ENCODE measurements around the gene GGCX. TPM values are rescaled to one million over a fixed set of nuclear protein-coding genes. Genes with fewer than 3 reads are reported as not detected.

GGCX gene
- total and polyA plus RNA-seq, 2 experiments from 2014 or later: 64.5 to 66.1 TPM

DNA sequence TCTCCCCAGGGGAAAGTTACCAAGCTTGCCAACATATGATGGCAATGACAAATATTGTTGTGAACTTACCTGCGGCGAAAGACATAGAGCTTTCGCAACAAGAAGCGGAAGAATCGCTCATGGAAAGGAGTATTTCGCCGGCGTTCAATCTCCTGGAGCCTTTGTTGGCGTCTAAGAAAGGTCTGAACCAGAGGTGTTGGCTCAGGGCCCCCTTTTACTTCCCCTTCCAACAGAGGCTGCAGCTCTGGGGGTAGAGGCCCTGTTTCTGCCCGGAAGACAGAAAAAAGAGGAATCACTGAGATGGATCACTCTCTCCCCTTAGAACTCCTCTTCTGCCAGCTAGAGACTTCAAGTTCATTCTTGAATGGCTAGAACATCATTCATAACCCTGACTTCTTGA, 10.8 kb downstream of the GGCX start:
- DNase-seq (ENCODE audit: low spot score): no peak
- no peaks in the 10 kb centered on the region for H3K9me3 ChIP-seq (ENCODE audit: low read depth)
- H3K27ac ChIP-seq: peak overlapping the region; percentile 70
- H4K20me1 ChIP-seq (ENCODE audit: insufficient read depth, poor library complexity, severe bottlenecking): no peaks in the 10 kb centered on the region
- WGBS (ENCODE audit: low lambda C conversion rate, missing lambda C conversion rate): 95% methylated on average over 10 of the region's 10 CpGs
- TF ChIP-seq EZH2phosphoT487 (IDR thresholded peaks at IDR 0.05; ENCODE audit: low read depth, severe bottlenecking, unreplicated experiment) (no peak), EZH2 (IDR thresholded peaks at IDR 0.05; ENCODE audit: borderline replicate concordance) (no peak)
- TF ChIP-seq, protein P1, sequence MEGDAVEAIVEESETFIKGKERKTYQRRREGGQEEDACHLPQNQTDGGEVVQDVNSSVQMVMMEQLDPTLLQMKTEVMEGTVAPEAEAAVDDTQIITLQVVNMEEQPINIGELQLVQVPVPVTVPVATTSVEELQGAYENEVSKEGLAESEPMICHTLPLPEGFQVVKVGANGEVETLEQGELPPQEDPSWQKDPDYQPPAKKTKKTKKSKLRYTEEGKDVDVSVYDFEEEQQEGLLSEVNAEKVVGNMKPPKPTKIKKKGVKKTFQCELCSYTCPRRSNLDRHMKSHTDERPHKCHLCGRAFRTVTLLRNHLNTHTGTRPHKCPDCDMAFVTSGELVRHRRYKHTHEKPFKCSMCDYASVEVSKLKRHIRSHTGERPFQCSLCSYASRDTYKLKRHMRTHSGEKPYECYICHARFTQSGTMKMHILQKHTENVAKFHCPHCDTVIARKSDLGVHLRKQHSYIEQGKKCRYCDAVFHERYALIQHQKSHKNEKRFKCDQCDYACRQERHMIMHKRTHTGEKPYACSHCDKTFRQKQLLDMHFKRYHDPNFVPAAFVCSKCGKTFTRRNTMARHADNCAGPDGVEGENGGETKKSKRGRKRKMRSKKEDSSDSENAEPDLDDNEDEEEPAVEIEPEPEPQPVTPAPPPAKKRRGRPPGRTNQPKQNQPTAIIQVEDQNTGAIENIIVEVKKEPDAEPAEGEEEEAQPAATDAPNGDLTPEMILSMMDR (IDR thresholded peaks at IDR 0.05; ENCODE audit: poor library complexity): no peak
- no peaks in the 10 kb centered on the region for H3K36me3 ChIP-seq (replicated peaks; ENCODE audit: insufficient read depth, low read depth)
- no peak overlapping the region for H3K4me2 ChIP-seq
- no peaks in the 10 kb centered on the region for H3K4me1 ChIP-seq (ENCODE audit: insufficient read depth)
- H2AFZ ChIP-seq: no peak overlapping the region
- H3K4me3 ChIP-seq: no peak overlapping the region
- H3K9me2 ChIP-seq (replicated peaks; ENCODE audit: insufficient read depth): no peaks in the 10 kb centered on the region
- H3K79me2 ChIP-seq: no peaks in the 10 kb centered on the region
- H3K27me3 ChIP-seq: no peaks in the 10 kb centered on the region

DNA sequence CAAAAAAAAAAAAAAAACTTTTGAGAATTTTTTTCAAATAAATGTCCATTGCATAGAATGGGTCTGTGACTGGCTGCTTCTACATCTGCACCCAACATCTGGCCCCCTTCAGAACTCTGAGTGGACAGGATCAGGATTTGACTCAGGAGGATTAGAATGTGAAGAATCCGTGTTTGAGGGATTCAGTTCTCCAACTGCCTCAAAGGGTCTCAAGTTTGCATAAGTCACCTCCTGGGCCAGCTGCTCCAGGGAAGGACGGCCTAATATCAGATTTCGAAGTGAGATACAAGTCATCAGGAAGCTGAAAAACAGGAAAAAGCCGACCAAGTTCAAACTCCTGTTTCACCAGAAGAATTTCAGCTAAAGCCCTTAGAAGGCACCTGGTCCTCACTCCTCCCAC, 11.5 kb downstream of the GGCX start:
- no peak for DNase-seq (ENCODE audit: low spot score)
- H3K27me3 ChIP-seq: no peaks in the 10 kb centered on the region
- H3K36me3 ChIP-seq (replicated peaks; ENCODE audit: insufficient read depth, low read depth): no peaks in the 10 kb centered on the region
- H3K9me2 ChIP-seq (replicated peaks; ENCODE audit: insufficient read depth): no peaks in the 10 kb centered on the region
- no peaks in the 10 kb centered on the region for H3K9me3 ChIP-seq (ENCODE audit: low read depth)
- H3K4me1 ChIP-seq (ENCODE audit: insufficient read depth): no peaks in the 10 kb centered on the region
- peaks cover under 1% of the 10 kb centered on the region for H4K20me1 ChIP-seq (ENCODE audit: insufficient read depth, poor library complexity, severe bottlenecking)
- WGBS (ENCODE audit: low lambda C conversion rate, missing lambda C conversion rate): 48% methylated on average over 4 of the region's 4 CpGs
- no peak overlapping the region for H2AFZ ChIP-seq
- TF ChIP-seq EZH2phosphoT487 (IDR thresholded peaks at IDR 0.05; ENCODE audit: low read depth, severe bottlenecking, unreplicated experiment): no peak
- no peak overlapping the region for H3K4me2 ChIP-seq
- H3K27ac ChIP-seq: peak overlapping the region; percentile 70
- no peaks in the 10 kb centered on the region for H3K79me2 ChIP-seq
- no peak overlapping the region for H3K4me3 ChIP-seq

DNA sequence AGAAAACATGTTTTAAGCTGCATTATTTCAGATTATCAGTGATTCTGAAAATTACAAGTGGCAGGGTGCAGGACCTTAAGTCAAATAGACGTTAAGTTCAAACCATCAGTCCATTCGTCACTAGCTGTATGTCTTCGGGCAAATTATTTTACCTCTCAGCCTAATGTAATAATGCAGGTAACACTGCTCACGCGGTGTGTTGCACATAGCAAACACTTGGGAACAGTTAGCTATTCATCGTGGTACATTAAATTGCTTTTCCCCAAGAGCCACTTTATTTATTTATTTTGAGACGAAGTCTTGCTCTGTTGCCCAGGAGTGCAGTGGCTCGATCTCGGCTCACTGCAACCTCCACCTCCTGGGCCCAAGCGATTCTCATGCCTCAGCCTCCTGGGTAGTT, 12.2 kb downstream of the GGCX start:
- Histone ChIP-seq H3K4me1 (ENCODE audit: insufficient read depth) (no peaks in the 10 kb centered on the region), H3K9me2 (replicated peaks; ENCODE audit: insufficient read depth) (no peaks in the 10 kb centered on the region), H3K27ac (no peak overlapping the region), H3K79me2 (no peaks in the 10 kb centered on the region), H3K9me3 (ENCODE audit: low read depth) (no peaks in the 10 kb centered on the region), H3K27me3 (no peaks in the 10 kb centered on the region), H3K4me2 (no peak overlapping the region), H2AFZ (no peak overlapping the region), H3K36me3 (replicated peaks; ENCODE audit: insufficient read depth, low read depth) (no peaks in the 10 kb centered on the region), H4K20me1 (ENCODE audit: insufficient read depth, poor library complexity, severe bottlenecking) (peaks cover 7% of the 10 kb centered on the region), H3K4me3 (no peak overlapping the region)
- TF ChIP-seq EZH2 (IDR thresholded peaks at IDR 0.05; ENCODE audit: borderline replicate concordance) (no peak), EZH2phosphoT487 (IDR thresholded peaks at IDR 0.05; ENCODE audit: low read depth, severe bottlenecking, unreplicated experiment) (no peak)
- TF ChIP-seq, protein P1 (IDR thresholded peaks at IDR 0.05; ENCODE audit: poor library complexity): no peak
- 93% methylated on average over 10 of the region's 10 CpGs for WGBS (ENCODE audit: low lambda C conversion rate, missing lambda C conversion rate)
- DNase-seq (ENCODE audit: low spot score): no peak

DNA sequence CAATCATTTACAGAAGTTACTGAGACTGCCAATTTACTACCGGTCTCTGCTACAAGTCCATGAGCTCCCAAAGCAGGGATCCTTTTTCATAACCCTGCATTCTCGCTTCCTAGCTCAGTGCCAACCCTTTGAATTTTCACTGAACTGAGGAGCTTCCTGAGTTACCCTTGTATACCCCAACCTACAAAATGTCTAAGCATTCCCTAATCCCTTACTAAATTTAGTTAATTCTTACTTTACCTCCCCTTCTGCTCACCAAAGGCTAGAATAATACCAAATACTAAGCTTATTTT, 12.7 kb downstream of the GGCX start:
- Histone ChIP-seq H3K27me3 (no peaks in the 10 kb centered on the region), H3K9me3 (ENCODE audit: low read depth) (no peaks in the 10 kb centered on the region), H3K27ac (no peak overlapping the region), H3K9me2 (replicated peaks; ENCODE audit: insufficient read depth) (no peaks in the 10 kb centered on the region), H3K4me1 (ENCODE audit: insufficient read depth) (no peaks in the 10 kb centered on the region), H3K79me2 (peaks cover under 1% of the 10 kb centered on the region), H3K36me3 (replicated peaks; ENCODE audit: insufficient read depth, low read depth) (no peaks in the 10 kb centered on the region), H3K4me2 (no peak overlapping the region), H4K20me1 (ENCODE audit: insufficient read depth, poor library complexity, severe bottlenecking) (peaks cover 8% of the 10 kb centered on the region), H3K4me3 (no peak overlapping the region), H2AFZ (no peak overlapping the region)
- no peak for TF ChIP-seq EZH2phosphoT487 (IDR thresholded peaks at IDR 0.05; ENCODE audit: low read depth, severe bottlenecking, unreplicated experiment)
- TF ChIP-seq, protein P1 (IDR thresholded peaks at IDR 0.05; ENCODE audit: poor library complexity): no peak
- TF ChIP-seq EZH2 (IDR thresholded peaks at IDR 0.05; ENCODE audit: borderline replicate concordance): no peak
- no peak for DNase-seq (ENCODE audit: low spot score)
- 79% methylated on average over 2 of the region's 2 CpGs for WGBS (ENCODE audit: low lambda C conversion rate, missing lambda C conversion rate)

Data from hepatocyte (in vitro differentiated cells).